ENCODE results near the gene SLC51A.

DNA sequence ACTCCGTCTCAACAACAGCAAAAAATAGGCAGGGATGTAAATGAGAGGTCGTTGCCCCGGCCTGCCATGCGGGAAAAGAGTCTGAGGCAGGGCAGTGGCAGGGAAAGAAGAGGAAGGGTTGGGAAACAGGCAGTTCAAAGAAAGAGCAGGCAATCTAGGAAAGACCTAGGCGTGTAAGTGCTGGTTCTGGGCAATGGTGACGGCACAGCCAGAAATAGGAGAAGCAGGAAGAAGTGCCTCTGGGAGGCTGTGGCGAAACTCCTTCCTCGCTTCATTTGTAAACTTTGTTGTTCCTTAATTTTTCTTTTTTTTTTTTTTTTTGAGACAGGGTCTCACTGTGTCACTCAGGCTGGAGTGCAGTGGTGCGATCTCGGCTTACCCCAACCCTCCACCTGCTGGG, 4.3 kb downstream of the SLC51A start:
- TF ChIP-seq, protein P1, sequence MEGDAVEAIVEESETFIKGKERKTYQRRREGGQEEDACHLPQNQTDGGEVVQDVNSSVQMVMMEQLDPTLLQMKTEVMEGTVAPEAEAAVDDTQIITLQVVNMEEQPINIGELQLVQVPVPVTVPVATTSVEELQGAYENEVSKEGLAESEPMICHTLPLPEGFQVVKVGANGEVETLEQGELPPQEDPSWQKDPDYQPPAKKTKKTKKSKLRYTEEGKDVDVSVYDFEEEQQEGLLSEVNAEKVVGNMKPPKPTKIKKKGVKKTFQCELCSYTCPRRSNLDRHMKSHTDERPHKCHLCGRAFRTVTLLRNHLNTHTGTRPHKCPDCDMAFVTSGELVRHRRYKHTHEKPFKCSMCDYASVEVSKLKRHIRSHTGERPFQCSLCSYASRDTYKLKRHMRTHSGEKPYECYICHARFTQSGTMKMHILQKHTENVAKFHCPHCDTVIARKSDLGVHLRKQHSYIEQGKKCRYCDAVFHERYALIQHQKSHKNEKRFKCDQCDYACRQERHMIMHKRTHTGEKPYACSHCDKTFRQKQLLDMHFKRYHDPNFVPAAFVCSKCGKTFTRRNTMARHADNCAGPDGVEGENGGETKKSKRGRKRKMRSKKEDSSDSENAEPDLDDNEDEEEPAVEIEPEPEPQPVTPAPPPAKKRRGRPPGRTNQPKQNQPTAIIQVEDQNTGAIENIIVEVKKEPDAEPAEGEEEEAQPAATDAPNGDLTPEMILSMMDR (conservative IDR thresholded peaks at IDR 0.05 in 1 of 2, IDR thresholded peaks at IDR 0.05 in 1 of 2; ENCODE audit: low read depth in 1 of 2, low read length in 2 of 2) = no peak
- TF ChIP-seq EZH2 (IDR thresholded peaks at IDR 0.05; ENCODE audit: low read length, missing control alignments) = no peak
